Astrocyte (in vitro differentiated cells and primary cell): ENCODE data around the gene KCNAB1. TPM values are rescaled to one million over a fixed set of nuclear protein-coding genes. Genes with fewer than 3 reads are reported as not detected.

Experiments used
- DNase-seq: peaks from one replicate; pipeline ENCODE4 v3.0.0-alpha.2; 2010; ENCODE audit warnings: low read depth
- FAIRE-seq: peaks from 2 replicates; lab custom pipeline; 2011; peaks lifted over from hg19 to GRCh38; lab: Jason Lieb, UNC
- H2AFZ ChIP-seq: 2 replicates; pipeline ENCODE4 v1.6.0; 2012; ENCODE audit warnings: low read depth, low read length, inconsistent platforms
- H3K27ac ChIP-seq: 2 replicates; pipeline ENCODE4 v1.5.1; 2011; ENCODE audit warnings: low read depth, low read length, inconsistent platforms
- H3K27me3 ChIP-seq: 2 replicates; pipeline ENCODE4 v1.6.0; 2011; ENCODE audit warnings: low read length, inconsistent platforms; ENCODE audit not compliant: insufficient read depth
- H3K36me3 ChIP-seq: 2 replicates; pipeline ENCODE4 v1.5.1; 2011; ENCODE audit warnings: low read length, inconsistent platforms; ENCODE audit not compliant: insufficient read depth
- H3K4me1 ChIP-seq: 2 replicates; pipeline ENCODE4 v1.5.1; 2011; ENCODE audit warnings: low read length, inconsistent platforms; ENCODE audit not compliant: insufficient read depth
- H3K4me2 ChIP-seq: 2 replicates; pipeline ENCODE4 v1.6.0; 2012; ENCODE audit warnings: low read length, inconsistent platforms
- H3K4me3 ChIP-seq: 2 replicates; pipeline ENCODE4 v1.5.1; 2011; ENCODE audit warnings: low read depth, mild to moderate bottlenecking, low read length, inconsistent platforms; ENCODE audit not compliant: insufficient read depth
- H3K79me2 ChIP-seq: 2 replicates; pipeline ENCODE4 v1.6.0; 2012; ENCODE audit warnings: mild to moderate bottlenecking, low read length, inconsistent platforms; ENCODE audit not compliant: insufficient read depth
- H3K9ac ChIP-seq: 2 replicates; pipeline ENCODE4 v1.6.0; 2012; ENCODE audit warnings: mild to moderate bottlenecking, low read length, inconsistent platforms
- H3K9me3 ChIP-seq: 2 replicates; pipeline ENCODE4 v1.5.1; 2012; ENCODE audit warnings: low read depth, mild to moderate bottlenecking, low read length, inconsistent platforms; ENCODE audit not compliant: insufficient read depth
- H4K20me1 ChIP-seq: 2 replicates; pipeline ENCODE4 v1.6.0; 2012; ENCODE audit warnings: low read length, inconsistent platforms; ENCODE audit not compliant: insufficient read depth
- H3K27ac Mint-ChIP-seq: one replicate; pipeline ENCODE4 v1.8.0; 2021; ENCODE audit warnings: mild to moderate bottlenecking, mixed read lengths; ENCODE audit not compliant: unreplicated experiment
- H3K27me3 Mint-ChIP-seq: one replicate; pipeline ENCODE4 v1.8.0; 2021; ENCODE audit warnings: low read depth, mixed read lengths; ENCODE audit not compliant: unreplicated experiment
- H3K36me3 Mint-ChIP-seq: one replicate; pipeline ENCODE4 v1.8.0; 2021; ENCODE audit warnings: low read depth, mixed read lengths; ENCODE audit not compliant: unreplicated experiment
- H3K4me1 Mint-ChIP-seq: one replicate; pipeline ENCODE4 v1.8.0; 2021; ENCODE audit warnings: low read depth, mixed read lengths; ENCODE audit not compliant: unreplicated experiment
- H3K4me3 Mint-ChIP-seq: one replicate; pipeline ENCODE4 v1.8.0; 2021; ENCODE audit warnings: mild to moderate bottlenecking, moderate library complexity, mixed read lengths; ENCODE audit not compliant: unreplicated experiment
- H3K9me3 Mint-ChIP-seq: one replicate; pipeline ENCODE4 v1.8.0; 2021; ENCODE audit warnings: mild to moderate bottlenecking, mixed read lengths; ENCODE audit not compliant: unreplicated experiment
- EZH2 ChIP-seq: IDR thresholded peaks from 2 replicates; pipeline ENCODE4 v1.6.1; 2012; ENCODE audit warnings: mild to moderate bottlenecking, low read length, inconsistent platforms; ENCODE audit not compliant: insufficient read depth
- total RNA-seq: library from RNA; stranded (reverse); gene quantifications from 2 replicates; pipeline ENCODE4 v1.2.1, GENCODE V29; 2021
- TF ChIP-seq, protein P1 (sequence below): IDR thresholded peaks from 2 replicates; pipeline ENCODE4 v1.5.1; 2011; ENCODE audit warnings: low read depth, mild to moderate bottlenecking, inconsistent platforms, low read length, moderate library complexity; ENCODE audit not compliant: insufficient read depth

Gene KCNAB1
- total RNA-seq, 1 donor from 2014 or later, result 0.30 TPM

DNA sequence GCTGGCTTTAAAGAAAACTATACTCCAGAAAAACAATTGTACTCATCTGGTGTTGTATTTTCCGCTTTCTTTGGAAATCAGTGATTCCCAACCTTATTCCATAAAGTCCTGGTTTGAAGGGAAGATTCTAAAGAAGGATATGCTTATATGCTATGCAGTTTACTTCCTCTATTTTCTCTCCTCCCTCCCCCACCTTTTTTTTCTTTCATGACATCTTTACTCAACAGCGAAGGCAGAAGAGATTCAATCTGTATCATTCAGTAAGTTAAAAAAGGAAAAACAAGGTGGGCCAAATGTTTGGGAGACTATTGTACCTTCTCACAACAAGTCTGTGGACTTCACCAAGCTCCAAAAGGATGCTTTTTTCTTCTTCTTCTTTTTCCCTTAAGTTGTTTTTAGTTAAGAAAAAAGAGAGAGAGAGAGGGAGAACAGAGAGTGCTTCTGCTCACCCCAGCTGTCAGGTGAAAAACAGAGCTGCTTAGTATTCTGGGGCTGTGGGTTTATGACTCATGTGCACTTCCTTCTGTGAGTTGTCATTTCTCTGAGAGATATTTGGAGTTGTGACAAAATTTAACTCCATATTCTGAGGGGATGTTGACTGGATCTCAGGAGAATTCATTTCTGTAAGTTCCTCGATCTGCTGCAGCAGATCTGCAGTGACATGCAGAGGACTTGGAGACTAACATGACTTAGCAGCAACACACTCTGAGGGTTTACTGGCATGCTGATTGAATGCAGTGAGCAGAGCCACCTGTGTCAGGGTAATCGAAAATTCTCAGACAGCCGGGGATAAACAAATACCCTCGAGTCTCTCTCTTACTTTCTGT lies 363.8 kb downstream of the KCNAB1 start:
- Histone ChIP-seq H3K4me1 (peaks cover 31% of the 10 kb centered on the region), H4K20me1 (no peaks in the 10 kb centered on the region), H2AFZ (peak overlapping the region; percentile 20), H3K4me3 (peak overlapping the region; percentile 16), H3K27ac (peak overlapping the region; percentile 62), H3K79me2 (no peaks in the 10 kb centered on the region), H3K27me3 (no peaks in the 10 kb centered on the region), H3K9ac (peak overlapping the region; percentile 58), H3K36me3 (no peaks in the 10 kb centered on the region), H3K9me3 (no peaks in the 10 kb centered on the region), H3K4me2 (peak overlapping the region; percentile 81)
- no peaks in the 10 kb centered on the region for H3K27me3 Mint-ChIP-seq
- FAIRE-seq (peak; percentile 75), DNase-seq (peak; percentile 92)
- peaks cover 24% of the 10 kb centered on the region for H3K4me1 Mint-ChIP-seq
- H3K36me3 Mint-ChIP-seq, result no peaks in the 10 kb centered on the region
- peak overlapping the region; percentile 77 for H3K27ac Mint-ChIP-seq
- no peaks in the 10 kb centered on the region for H3K9me3 Mint-ChIP-seq
- TF ChIP-seq EZH2, result no peak
- TF ChIP-seq, protein P1, sequence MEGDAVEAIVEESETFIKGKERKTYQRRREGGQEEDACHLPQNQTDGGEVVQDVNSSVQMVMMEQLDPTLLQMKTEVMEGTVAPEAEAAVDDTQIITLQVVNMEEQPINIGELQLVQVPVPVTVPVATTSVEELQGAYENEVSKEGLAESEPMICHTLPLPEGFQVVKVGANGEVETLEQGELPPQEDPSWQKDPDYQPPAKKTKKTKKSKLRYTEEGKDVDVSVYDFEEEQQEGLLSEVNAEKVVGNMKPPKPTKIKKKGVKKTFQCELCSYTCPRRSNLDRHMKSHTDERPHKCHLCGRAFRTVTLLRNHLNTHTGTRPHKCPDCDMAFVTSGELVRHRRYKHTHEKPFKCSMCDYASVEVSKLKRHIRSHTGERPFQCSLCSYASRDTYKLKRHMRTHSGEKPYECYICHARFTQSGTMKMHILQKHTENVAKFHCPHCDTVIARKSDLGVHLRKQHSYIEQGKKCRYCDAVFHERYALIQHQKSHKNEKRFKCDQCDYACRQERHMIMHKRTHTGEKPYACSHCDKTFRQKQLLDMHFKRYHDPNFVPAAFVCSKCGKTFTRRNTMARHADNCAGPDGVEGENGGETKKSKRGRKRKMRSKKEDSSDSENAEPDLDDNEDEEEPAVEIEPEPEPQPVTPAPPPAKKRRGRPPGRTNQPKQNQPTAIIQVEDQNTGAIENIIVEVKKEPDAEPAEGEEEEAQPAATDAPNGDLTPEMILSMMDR, result no peak
- H3K4me3 Mint-ChIP-seq, result peak overlapping the region; percentile 43

DNA sequence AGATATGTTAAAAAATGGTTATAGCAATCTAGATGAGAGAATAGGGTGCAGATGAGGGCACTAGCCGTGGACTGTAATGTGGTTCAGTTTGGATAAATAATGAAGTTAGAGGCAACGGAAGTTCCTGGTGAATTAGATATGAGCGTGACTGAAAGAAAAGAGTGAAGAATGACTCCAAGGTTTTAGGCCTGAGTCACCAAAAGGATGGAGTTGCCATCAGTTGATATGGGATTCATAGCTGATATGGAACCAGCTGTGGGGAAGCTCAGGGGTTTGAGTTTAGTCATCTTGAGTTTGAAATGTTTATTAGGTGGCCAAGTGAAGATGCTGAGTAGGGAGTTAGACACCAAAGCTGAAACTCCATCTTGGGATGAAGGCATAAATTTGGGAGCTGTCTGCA lies 368.4 kb downstream of the KCNAB1 start:
- Mint-ChIP-seq H3K9me3 (no peaks in the 10 kb centered on the region), H3K4me1 (peaks cover 17% of the 10 kb centered on the region), H3K36me3 (no peaks in the 10 kb centered on the region), H3K27me3 (no peaks in the 10 kb centered on the region), H3K27ac (no peak overlapping the region), H3K4me3 (no peak overlapping the region)
- H3K4me1 ChIP-seq, result peaks cover 28% of the 10 kb centered on the region
- peak; percentile 58 for FAIRE-seq
- no peaks in the 10 kb centered on the region for H3K36me3 ChIP-seq
- H4K20me1 ChIP-seq, result no peaks in the 10 kb centered on the region
- H3K9ac ChIP-seq, result peak overlapping the region; percentile 10
- peak overlapping the region; percentile 58 for H3K27ac ChIP-seq
- no peaks in the 10 kb centered on the region for H3K27me3 ChIP-seq
- no peaks in the 10 kb centered on the region for H3K9me3 ChIP-seq
- peak; percentile 89 for DNase-seq
- H3K4me2 ChIP-seq, result peak overlapping the region; percentile 44
- H2AFZ ChIP-seq, result no peak overlapping the region
- TF ChIP-seq EZH2, result no peak
- TF ChIP-seq, protein P1, result no peak
- no peaks in the 10 kb centered on the region for H3K79me2 ChIP-seq
- H3K4me3 ChIP-seq, result no peak overlapping the region

DNA sequence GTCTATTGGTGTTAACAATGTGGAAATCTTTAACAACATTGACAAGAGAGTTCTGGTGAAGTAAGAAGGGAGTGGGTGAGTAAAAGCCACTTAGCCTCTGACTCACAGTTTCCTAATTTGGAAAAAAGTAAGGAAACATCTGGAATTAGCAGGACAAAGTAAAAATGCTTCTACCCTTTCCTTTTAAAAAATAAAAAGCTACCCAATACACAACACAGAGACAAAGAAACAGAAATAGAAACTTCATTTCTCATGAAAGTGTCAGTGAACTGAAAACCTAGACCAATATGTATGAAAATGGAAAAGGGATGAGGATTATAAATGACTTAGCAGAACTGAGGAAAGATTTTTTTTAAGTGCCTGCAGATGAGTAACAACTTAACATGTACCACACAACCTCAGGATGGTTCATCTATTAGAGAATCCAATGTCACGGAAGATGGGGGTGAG lies 369.1 kb downstream of the KCNAB1 start:
- Histone ChIP-seq H3K9me3 (no peaks in the 10 kb centered on the region), H3K4me3 (peak overlapping the region; percentile 9), H3K4me1 (peaks cover 21% of the 10 kb centered on the region), H3K27ac (peak overlapping the region; percentile 58), H3K9ac (peak overlapping the region; percentile 10), H2AFZ (no peak overlapping the region), H3K4me2 (peak overlapping the region; percentile 44), H3K79me2 (no peaks in the 10 kb centered on the region), H3K27me3 (no peaks in the 10 kb centered on the region), H4K20me1 (no peaks in the 10 kb centered on the region), H3K36me3 (no peaks in the 10 kb centered on the region)
- Mint-ChIP-seq H3K9me3 (no peaks in the 10 kb centered on the region), H3K27me3 (no peaks in the 10 kb centered on the region), H3K27ac (no peak overlapping the region), H3K4me1 (peaks cover 10% of the 10 kb centered on the region), H3K4me3 (no peak overlapping the region), H3K36me3 (no peaks in the 10 kb centered on the region)
- peak; percentile 87 for FAIRE-seq
- TF ChIP-seq, protein P1, result no peak
- TF ChIP-seq EZH2, result no peak
- DNase-seq, result peak; percentile 81
